RWPE2 (cell line): ENCODE data around the gene ARHGAP42.

Experiments
- ATAC-seq: fragments of 200-7000 bp; cut with Tn5 transposase; 3 replicates; pipeline ENCODE4 v1.9.1; 2021; ENCODE audit warnings: low read depth
- DNase-seq: peaks from one replicate; pipeline ENCODE4 v3.0.0-alpha.2; 2020; ENCODE audit warnings: low spot score
- H3K27ac ChIP-seq: fragments of 450-650 bp; 2 replicates; pipeline ENCODE4 v1.5.1; 2017; ENCODE audit warnings: mild to moderate bottlenecking; ENCODE audit not compliant: poor library complexity, severe bottlenecking
- H3K27me3 ChIP-seq: fragments of 250-450 bp; sonication (Bioruptor Pico); 2 replicates; pipeline ENCODE4 v1.5.1; 2021; ENCODE audit warnings: mild to moderate bottlenecking, moderate library complexity; ENCODE audit not compliant: insufficient read depth, poor library complexity, severe bottlenecking
- H3K36me3 ChIP-seq: fragments of 250-450 bp; sonication (Bioruptor Pico); 2 replicates; pipeline ENCODE4 v1.5.1; 2020; ENCODE audit warnings: low read depth, mild to moderate bottlenecking, moderate library complexity
- H3K4me1 ChIP-seq: fragments of 250-450 bp; sonication (Bioruptor Pico); 2 replicates; pipeline ENCODE4 v1.5.1; 2021; ENCODE audit warnings: mild to moderate bottlenecking, moderate library complexity; ENCODE audit not compliant: insufficient read depth, poor library complexity, severe bottlenecking
- H3K4me3 ChIP-seq: fragments of 250-450 bp; sonication (Bioruptor Pico); 2 replicates; pipeline ENCODE4 v1.5.1; 2021; ENCODE audit warnings: mild to moderate bottlenecking, moderate library complexity; ENCODE audit not compliant: severe bottlenecking
- H3K9me3 ChIP-seq: fragments of 250-450 bp; sonication (Bioruptor Pico); 2 replicates; pipeline ENCODE4 v1.5.1; 2021; ENCODE audit warnings: mild to moderate bottlenecking, moderate library complexity; ENCODE audit not compliant: severe bottlenecking
- CTCF ChIP-seq: fragments of 450-650 bp; IDR thresholded peaks from one replicate; pipeline ENCODE4 v1.5.1; 2017; ENCODE audit warnings: mild to moderate bottlenecking, moderate library complexity; ENCODE audit not compliant: poor library complexity, severe bottlenecking

The ARHGAP42 gene

GRCh38 chr11:100932474-100933100, 245.5 kb downstream of the ARHGAP42 start:
- TF ChIP-seq CTCF = peak; percentile 66
- Histone ChIP-seq H3K4me3 (no peak overlapping the region), H3K27me3 (no peaks in the 10 kb centered on the region), H3K9me3 (no peaks in the 10 kb centered on the region), H3K27ac (no peak overlapping the region), H3K36me3 (no peaks in the 10 kb centered on the region), H3K4me1 (peaks cover 13% of the 10 kb centered on the region)
- DNase-seq (no peak), ATAC-seq (peak; percentile 37; the same call in 2 of the 3 replicates)

- Histone ChIP-seq H3K27me3 (no peaks in the 10 kb centered on the region), H3K27ac (no peak overlapping the region), H3K4me3 (no peak overlapping the region), H3K4me1 (no peaks in the 10 kb centered on the region), H3K9me3 (no peaks in the 10 kb centered on the region), H3K36me3 (no peaks in the 10 kb centered on the region)
- DNase-seq (no peak), ATAC-seq (no peak)
- no peak for TF ChIP-seq CTCF
Observed at GRCh38 chr11:100936781-100937180, 249.7 kb downstream of the ARHGAP42 start.

- Histone ChIP-seq H3K4me1 (no peaks in the 10 kb centered on the region), H3K9me3 (no peaks in the 10 kb centered on the region), H3K27me3 (no peaks in the 10 kb centered on the region), H3K36me3 (no peaks in the 10 kb centered on the region), H3K4me3 (no peak overlapping the region), H3K27ac (no peak overlapping the region)
- no peak for TF ChIP-seq CTCF
- ATAC-seq = no peak
- DNase-seq = no peak
Observed at GRCh38 chr11:100939571-100939970, 252.5 kb downstream of the ARHGAP42 start.

- Histone ChIP-seq H3K9me3 (no peaks in the 10 kb centered on the region), H3K27ac (no peak overlapping the region), H3K27me3 (no peaks in the 10 kb centered on the region), H3K36me3 (no peaks in the 10 kb centered on the region), H3K4me3 (no peak overlapping the region), H3K4me1 (no peaks in the 10 kb centered on the region)
- DNase-seq = no peak
- ATAC-seq = no peak
- no peak for TF ChIP-seq CTCF
Observed at GRCh38 chr11:100940111-100940510, 253.0 kb downstream of the ARHGAP42 start.

- DNase-seq = no peak
- H3K9me3 ChIP-seq = no peaks in the 10 kb centered on the region
Observed at GRCh38 chr11:100941033-100941432, 253.9 kb downstream of the ARHGAP42 start.

More at GRCh38 chr11:100941033-100941432, 253.9 kb downstream of the ARHGAP42 start:
- Histone ChIP-seq H3K36me3 (no peaks in the 10 kb centered on the region), H3K27ac (no peak overlapping the region), H3K4me1 (no peaks in the 10 kb centered on the region), H3K4me3 (no peak overlapping the region), H3K27me3 (no peaks in the 10 kb centered on the region)
- no peak for ATAC-seq
- no peak for TF ChIP-seq CTCF
